NT2/D1 (cell line): ENCODE data around the gene SIGLEC15.

Experiments used
- YY1 ChIP-seq: IDR thresholded peaks from 2 replicates; pipeline ENCODE4 v1.6.1; 2011; ENCODE audit not compliant: insufficient read length, insufficient read depth
- ZNF274 ChIP-seq: IDR thresholded peaks from 2 replicates; pipeline ENCODE4 v1.6.1; 2011; ENCODE audit warnings: mild to moderate bottlenecking, low read depth, low read length

- TF ChIP-seq YY1 = no peak
- no peak for TF ChIP-seq ZNF274
Measured at GRCh38 chr18:45845410-45845809, 19.9 kb downstream of the SIGLEC15 start.
